SK-N-SH (cell line): ENCODE results near the gene FMN2. TPM values are rescaled to one million over a fixed set of nuclear protein-coding genes. Genes with fewer than 3 reads are reported as not detected.

Experiments
- CTCF ChIA-PET: fragments of 300-600, 350-600 bp; formaldehyde crosslinking; extraction: SDS; loops from one replicate; lab custom pipeline; 2021; lab: Yijun Ruan, JAX
- POLR2A ChIA-PET: fragments of 350-600 bp; sonication (Branson Sonifier 250); formaldehyde crosslinking; extraction: SDS; loops from one replicate; lab custom pipeline; 2020; ENCODE audit warnings: antibody characterized with exemption, inconsistent platforms; lab: Yijun Ruan, JAX
- DNase-seq: peaks from one replicate; pipeline ENCODE4 v3.0.0; 2012
- H2AFZ ChIP-seq: fragments of 200-600 bp; sonication (generic); 2 replicates; pipeline ENCODE4 v1.8.1; 2016; ENCODE audit warnings: antibody characterized with exemption, mild to moderate bottlenecking, low read depth
- H3F3A ChIP-seq: fragments of 200-600 bp; sonication (generic); replicated peaks from 2 replicates; pipeline ENCODE3; 2016; ENCODE audit warnings: antibody characterized with exemption, mild to moderate bottlenecking; ENCODE audit not compliant: insufficient read depth
- H3K27ac ChIP-seq, 2 experiments: fragments of 200-500 bp in 1 of 2; fragments of 200-600 bp in 1 of 2; sonication (Bioruptor generic) in 1 of 2; sonication (generic), shearing (Covaris generic) in 1 of 2; 2 replicates each; pipeline versions ENCODE4 v1.5.1 to v1.6.1; 2014 to 2016; ENCODE audit warnings: low read depth in 2 of 2, inconsistent platforms in 1 of 2, low read length in 1 of 2, mild to moderate bottlenecking in 1 of 2, mixed read lengths in 1 of 2
- H3K27me3 ChIP-seq: fragments of 200-600 bp; sonication (generic), shearing (Covaris generic); 2 replicates; pipeline ENCODE4 v1.6.1; 2016; ENCODE audit warnings: mixed run types; ENCODE audit not compliant: insufficient read depth
- H3K36me3 ChIP-seq, 2 experiments: fragments of 200-500 bp in 1 of 2; fragments of 200-600 bp in 1 of 2; sonication (Bioruptor generic) in 1 of 2; sonication (generic) in 1 of 2; replicated peaks in 1 of 2; 2 replicates each; pipeline versions ENCODE3 to v1.5.1; 2014 to 2016; ENCODE audit warnings: low read length in 1 of 2, mild to moderate bottlenecking in 1 of 2; ENCODE audit not compliant: insufficient read depth in 2 of 2, control insufficient read depth in 1 of 2
- H3K4me1 ChIP-seq, 2 experiments: fragments of 200-500 bp in 1 of 2; fragments of 200-600 bp in 1 of 2; sonication (Bioruptor generic) in 1 of 2; sonication (generic), shearing (Covaris generic) in 1 of 2; 2 replicates each; pipeline versions ENCODE4 v1.5.1 to v1.6.1; 2014 to 2016; ENCODE audit warnings: low read depth in 1 of 2, low read length in 1 of 2, mixed run types in 1 of 2; ENCODE audit not compliant: insufficient read depth in 2 of 2, control insufficient read depth in 1 of 2
- H3K4me2 ChIP-seq: fragments of 200-600 bp; sonication (generic), shearing (Covaris generic); 2 replicates; pipeline ENCODE4 v1.6.1; 2017; ENCODE audit warnings: mixed run types
- H3K4me3 ChIP-seq, 2 experiments: fragments of 200-500 bp in 1 of 2; fragments of 200-600 bp in 1 of 2; sonication (Bioruptor generic) in 1 of 2; sonication (generic), shearing (Covaris generic) in 1 of 2; 2 replicates each; pipeline versions ENCODE4 v1.5.1 to v1.8.1; 2014 to 2016; ENCODE audit warnings: low read depth in 2 of 2, inconsistent platforms in 1 of 2, low read length in 1 of 2, mild to moderate bottlenecking in 1 of 2, mixed read lengths in 1 of 2, moderate library complexity in 1 of 2
- H3K79me2 ChIP-seq: fragments of 200-600 bp; sonication (generic); 2 replicates; pipeline ENCODE4 v1.8.1; 2017; ENCODE audit warnings: mild to moderate bottlenecking; ENCODE audit not compliant: insufficient read depth
- H3K9ac ChIP-seq: fragments of 200-600 bp; sonication (generic); 2 replicates; pipeline ENCODE4 v1.6.1; 2017; ENCODE audit warnings: mixed run types
- H3K9me2 ChIP-seq: fragments of 200-600 bp; sonication (generic); 2 replicates; pipeline ENCODE4 v1.6.1; 2017; ENCODE audit warnings: mixed run types
- H3K9me3 ChIP-seq: fragments of 200-600 bp; sonication (generic); 2 replicates; pipeline ENCODE4 v1.6.1; 2017; ENCODE audit warnings: mixed run types, mild to moderate bottlenecking, moderate library complexity
- H4K20me1 ChIP-seq: fragments of 200-600 bp; sonication (generic); 2 replicates; pipeline ENCODE4 v1.6.1; 2017; ENCODE audit warnings: mild to moderate bottlenecking, mixed run types; ENCODE audit not compliant: insufficient read depth
- EP300 ChIP-seq, 2 experiments: IDR thresholded peaks; 2 replicates each; pipeline versions ENCODE4 v1.4.0 to v1.6.1; 2012; ENCODE audit warnings: borderline replicate concordance in 1 of 2, low read depth in 1 of 2, low read length in 1 of 2
- FOSL2 ChIP-seq: IDR thresholded peaks from 2 replicates; pipeline ENCODE4 v1.4.0; 2012; ENCODE audit warnings: low read depth, mild to moderate bottlenecking, moderate library complexity, borderline replicate concordance
- FOXM1 ChIP-seq: IDR thresholded peaks from 2 replicates; pipeline ENCODE4 v1.4.0; 2012; ENCODE audit warnings: low read depth, mild to moderate bottlenecking
- JUND ChIP-seq: IDR thresholded peaks from 2 replicates; pipeline ENCODE4 v1.4.0; 2012
- RAD21 ChIP-seq: IDR thresholded peaks from 2 replicates; pipeline ENCODE4 v1.6.1; 2012; ENCODE audit warnings: mild to moderate bottlenecking, low read length
- TCF12 ChIP-seq: IDR thresholded peaks from 2 replicates; pipeline ENCODE4 v1.4.0; 2012
- WGBS: methylation state at CpG from one replicate; pipeline ENCODE4 v1.1.6; 2017; ENCODE audit warnings: low lambda C conversion rate; 5-methylcytosine and 5-hydroxymethylcytosine counted together
- polyA plus RNA-seq, 3 experiments: library from polyadenylated mRNA; depleted of rRNA; stranded (reverse); fragments of >200 nt; gene quantifications; 2 replicates each; pipeline ENCODE4 v1.2.3, GENCODE V29; 2012
- TF ChIP-seq, protein P1 (sequence below): fragments of 200-600 bp; sonication (generic); IDR thresholded peaks from 2 replicates; pipeline ENCODE4 v1.6.1; 2017; ENCODE audit warnings: antibody characterized with exemption, mild to moderate bottlenecking, moderate library complexity
- TF ChIP-seq, protein P2 (sequence below): IDR thresholded peaks from 2 replicates; pipeline ENCODE4; 2012
- TF ChIP-seq, protein P3 (sequence below): IDR thresholded peaks from 2 replicates; pipeline ENCODE4 v1.6.1; 2012; ENCODE audit warnings: mild to moderate bottlenecking, low read depth, low read length, moderate library complexity

Gene FMN2
- polyA plus RNA-seq, 1 of the 3 experiments (the other 2 are of a cell fraction) = 7.2 TPM

DNA sequence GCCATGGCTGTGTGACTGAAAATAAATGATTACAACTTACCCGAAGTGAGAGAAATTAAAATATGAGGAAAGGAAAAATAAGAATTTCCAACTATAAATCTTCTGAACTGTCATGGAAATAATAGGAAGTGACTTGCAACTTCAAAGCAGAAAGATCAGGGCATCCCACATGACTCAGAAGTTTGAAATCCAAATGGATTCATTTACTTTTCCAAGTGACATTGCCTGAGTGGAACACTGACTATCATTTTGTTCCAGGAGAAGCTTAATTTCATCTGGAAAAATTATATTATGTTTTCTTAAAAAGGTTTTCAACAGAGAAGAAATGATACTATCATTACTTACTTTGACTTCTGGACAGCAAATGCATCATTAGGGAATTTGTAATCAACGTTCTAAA lies 409.4 kb downstream of the FMN2 start:
- TF ChIP-seq EP300 (IDR thresholded peaks at IDR 0.05; ENCODE audit: borderline replicate concordance in 1 of 2, low read depth in 1 of 2, low read length in 1 of 2) (peak in 1 of 2 experiments; percentile 45; a peak in 2 of 4 replicates), FOXM1 (no peak), RAD21 (no peak), JUND (peak; percentile 80), FOSL2 (peak; percentile 52; the same call in 1 of the 2 replicates), TCF12 (peak; percentile 67)
- TF ChIP-seq, protein P1, sequence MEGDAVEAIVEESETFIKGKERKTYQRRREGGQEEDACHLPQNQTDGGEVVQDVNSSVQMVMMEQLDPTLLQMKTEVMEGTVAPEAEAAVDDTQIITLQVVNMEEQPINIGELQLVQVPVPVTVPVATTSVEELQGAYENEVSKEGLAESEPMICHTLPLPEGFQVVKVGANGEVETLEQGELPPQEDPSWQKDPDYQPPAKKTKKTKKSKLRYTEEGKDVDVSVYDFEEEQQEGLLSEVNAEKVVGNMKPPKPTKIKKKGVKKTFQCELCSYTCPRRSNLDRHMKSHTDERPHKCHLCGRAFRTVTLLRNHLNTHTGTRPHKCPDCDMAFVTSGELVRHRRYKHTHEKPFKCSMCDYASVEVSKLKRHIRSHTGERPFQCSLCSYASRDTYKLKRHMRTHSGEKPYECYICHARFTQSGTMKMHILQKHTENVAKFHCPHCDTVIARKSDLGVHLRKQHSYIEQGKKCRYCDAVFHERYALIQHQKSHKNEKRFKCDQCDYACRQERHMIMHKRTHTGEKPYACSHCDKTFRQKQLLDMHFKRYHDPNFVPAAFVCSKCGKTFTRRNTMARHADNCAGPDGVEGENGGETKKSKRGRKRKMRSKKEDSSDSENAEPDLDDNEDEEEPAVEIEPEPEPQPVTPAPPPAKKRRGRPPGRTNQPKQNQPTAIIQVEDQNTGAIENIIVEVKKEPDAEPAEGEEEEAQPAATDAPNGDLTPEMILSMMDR = no peak
- TF ChIP-seq, protein P2, sequence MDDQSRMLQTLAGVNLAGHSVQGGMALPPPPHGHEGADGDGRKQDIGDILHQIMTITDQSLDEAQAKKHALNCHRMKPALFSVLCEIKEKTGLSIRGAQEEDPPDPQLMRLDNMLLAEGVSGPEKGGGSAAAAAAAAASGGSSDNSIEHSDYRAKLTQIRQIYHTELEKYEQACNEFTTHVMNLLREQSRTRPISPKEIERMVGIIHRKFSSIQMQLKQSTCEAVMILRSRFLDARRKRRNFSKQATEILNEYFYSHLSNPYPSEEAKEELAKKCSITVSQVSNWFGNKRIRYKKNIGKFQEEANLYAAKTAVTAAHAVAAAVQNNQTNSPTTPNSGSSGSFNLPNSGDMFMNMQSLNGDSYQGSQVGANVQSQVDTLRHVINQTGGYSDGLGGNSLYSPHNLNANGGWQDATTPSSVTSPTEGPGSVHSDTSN = peak; percentile 94
- TF ChIP-seq, all 33 proteins: peak for 5
- Histone ChIP-seq H3K4me3 (no peak overlapping the region), H3K9ac (no peak overlapping the region), H3K4me1 (peaks cover 8 to 21% of the 10 kb centered on the region in 2 experiments; a peak in 3 of 4 replicates), H3K27me3 (no peaks in the 10 kb centered on the region), H3F3A (peaks cover 9% of the 10 kb centered on the region), H3K36me3 (no peaks in the 10 kb centered on the region), H3K27ac (peak overlapping the region in 1 of 2 experiments; percentile 12; a peak in 2 of 4 replicates), H3K9me2 (no peaks in the 10 kb centered on the region), H3K9me3 (no peaks in the 10 kb centered on the region), H3K79me2 (no peaks in the 10 kb centered on the region), H2AFZ (no peak overlapping the region), H3K4me2 (no peak overlapping the region), H4K20me1 (no peaks in the 10 kb centered on the region)
- 45% methylated on average over 2 of the region's 2 CpGs for WGBS
- POLR2A ChIA-PET = no interaction called here
- no peak for DNase-seq
- CTCF ChIA-PET = interaction anchor here (1.0 to 1.2 kb wide), 2 partner anchors 46 to 190 kb away, joined by 3 read pairs; no protein-coding TSS in a partner anchor

DNA sequence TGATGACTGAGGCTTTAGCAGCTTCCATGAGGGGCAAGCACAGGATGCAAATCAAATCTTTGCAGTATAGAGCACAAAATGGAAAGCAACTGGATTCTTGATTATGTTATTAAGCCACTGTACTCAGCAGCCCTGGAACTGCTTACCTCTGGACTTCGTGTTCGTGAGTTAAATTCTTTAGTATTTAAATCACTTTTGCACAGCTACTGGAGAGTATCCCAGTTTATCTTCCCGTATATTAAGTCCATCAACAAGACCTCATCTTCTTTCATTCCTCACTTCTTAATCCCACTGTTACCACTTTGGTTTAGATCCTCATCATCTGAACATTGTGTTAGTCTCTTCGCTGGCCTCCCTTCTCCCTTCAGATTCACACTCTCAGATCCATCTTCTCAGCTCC lies 411.4 kb downstream of the FMN2 start:
- Histone ChIP-seq H3K4me2 (no peak overlapping the region), H3K9me2 (no peaks in the 10 kb centered on the region), H3K27ac (no peak overlapping the region), H2AFZ (no peak overlapping the region), H3K4me1 (peaks cover 8 to 12% of the 10 kb centered on the region in 2 experiments; a peak in 3 of 4 replicates), H3K27me3 (no peaks in the 10 kb centered on the region), H3K9ac (no peak overlapping the region), H3K4me3 (no peak overlapping the region), H3K36me3 (no peaks in the 10 kb centered on the region), H4K20me1 (no peaks in the 10 kb centered on the region), H3K9me3 (no peaks in the 10 kb centered on the region), H3F3A (peaks cover 9% of the 10 kb centered on the region), H3K79me2 (no peaks in the 10 kb centered on the region)
- ChIA-PET POLR2A (no interaction called here), CTCF (interaction anchor here (0.6 kb wide), 1 partner anchor 33 kb away, joined by 3 read pairs; no protein-coding TSS in a partner anchor)
- TF ChIP-seq, protein P3, sequence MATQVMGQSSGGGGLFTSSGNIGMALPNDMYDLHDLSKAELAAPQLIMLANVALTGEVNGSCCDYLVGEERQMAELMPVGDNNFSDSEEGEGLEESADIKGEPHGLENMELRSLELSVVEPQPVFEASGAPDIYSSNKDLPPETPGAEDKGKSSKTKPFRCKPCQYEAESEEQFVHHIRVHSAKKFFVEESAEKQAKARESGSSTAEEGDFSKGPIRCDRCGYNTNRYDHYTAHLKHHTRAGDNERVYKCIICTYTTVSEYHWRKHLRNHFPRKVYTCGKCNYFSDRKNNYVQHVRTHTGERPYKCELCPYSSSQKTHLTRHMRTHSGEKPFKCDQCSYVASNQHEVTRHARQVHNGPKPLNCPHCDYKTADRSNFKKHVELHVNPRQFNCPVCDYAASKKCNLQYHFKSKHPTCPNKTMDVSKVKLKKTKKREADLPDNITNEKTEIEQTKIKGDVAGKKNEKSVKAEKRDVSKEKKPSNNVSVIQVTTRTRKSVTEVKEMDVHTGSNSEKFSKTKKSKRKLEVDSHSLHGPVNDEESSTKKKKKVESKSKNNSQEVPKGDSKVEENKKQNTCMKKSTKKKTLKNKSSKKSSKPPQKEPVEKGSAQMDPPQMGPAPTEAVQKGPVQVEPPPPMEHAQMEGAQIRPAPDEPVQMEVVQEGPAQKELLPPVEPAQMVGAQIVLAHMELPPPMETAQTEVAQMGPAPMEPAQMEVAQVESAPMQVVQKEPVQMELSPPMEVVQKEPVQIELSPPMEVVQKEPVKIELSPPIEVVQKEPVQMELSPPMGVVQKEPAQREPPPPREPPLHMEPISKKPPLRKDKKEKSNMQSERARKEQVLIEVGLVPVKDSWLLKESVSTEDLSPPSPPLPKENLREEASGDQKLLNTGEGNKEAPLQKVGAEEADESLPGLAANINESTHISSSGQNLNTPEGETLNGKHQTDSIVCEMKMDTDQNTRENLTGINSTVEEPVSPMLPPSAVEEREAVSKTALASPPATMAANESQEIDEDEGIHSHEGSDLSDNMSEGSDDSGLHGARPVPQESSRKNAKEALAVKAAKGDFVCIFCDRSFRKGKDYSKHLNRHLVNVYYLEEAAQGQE = no peak
- WGBS = 82% methylated on average over 4 of the region's 4 CpGs
- no peak for DNase-seq
